IMR-90 (cell line): ENCODE results near the gene TRAF4.

ENCODE experiments used
- CHD1 ChIP-seq: IDR thresholded peaks from 2 replicates; pipeline ENCODE4 v1.6.1; 2012; ENCODE audit warnings: low read depth, low read length, improper control_type of control experiment
- MXI1 ChIP-seq: IDR thresholded peaks from 2 replicates; pipeline ENCODE4 v1.6.1; 2012; ENCODE audit warnings: low read depth, mild to moderate bottlenecking, low read length, moderate library complexity, borderline replicate concordance
- NFE2L2 ChIP-seq: fragments of 150-350 bp; IDR thresholded peaks from 2 replicates; pipeline ENCODE4 v1.6.1; 2016; ENCODE audit warnings: low read depth, mild to moderate bottlenecking, low read length
- POLR2A ChIP-seq: IDR thresholded peaks from 2 replicates; pipeline ENCODE4 v1.6.1; 2012; ENCODE audit warnings: mild to moderate bottlenecking, low read depth, low read length
- RAD21 ChIP-seq: IDR thresholded peaks from 2 replicates; pipeline ENCODE4 v1.6.1; 2012; ENCODE audit warnings: low read length, improper control_type of control experiment
- SMC3 ChIP-seq: fragments of 150-350 bp; IDR thresholded peaks from 2 replicates; pipeline ENCODE4 v1.6.1; 2016; ENCODE audit warnings: low read depth, mild to moderate bottlenecking, antibody characterized with exemption, low read length, moderate library complexity
- TF ChIP-seq, protein P1 (sequence below): conservative IDR thresholded peaks from 2 replicates; pipeline ENCODE4 v1.5.1; 2012; ENCODE audit warnings: mild to moderate bottlenecking, low read depth, low read length, improper control_type of control experiment

DNA sequence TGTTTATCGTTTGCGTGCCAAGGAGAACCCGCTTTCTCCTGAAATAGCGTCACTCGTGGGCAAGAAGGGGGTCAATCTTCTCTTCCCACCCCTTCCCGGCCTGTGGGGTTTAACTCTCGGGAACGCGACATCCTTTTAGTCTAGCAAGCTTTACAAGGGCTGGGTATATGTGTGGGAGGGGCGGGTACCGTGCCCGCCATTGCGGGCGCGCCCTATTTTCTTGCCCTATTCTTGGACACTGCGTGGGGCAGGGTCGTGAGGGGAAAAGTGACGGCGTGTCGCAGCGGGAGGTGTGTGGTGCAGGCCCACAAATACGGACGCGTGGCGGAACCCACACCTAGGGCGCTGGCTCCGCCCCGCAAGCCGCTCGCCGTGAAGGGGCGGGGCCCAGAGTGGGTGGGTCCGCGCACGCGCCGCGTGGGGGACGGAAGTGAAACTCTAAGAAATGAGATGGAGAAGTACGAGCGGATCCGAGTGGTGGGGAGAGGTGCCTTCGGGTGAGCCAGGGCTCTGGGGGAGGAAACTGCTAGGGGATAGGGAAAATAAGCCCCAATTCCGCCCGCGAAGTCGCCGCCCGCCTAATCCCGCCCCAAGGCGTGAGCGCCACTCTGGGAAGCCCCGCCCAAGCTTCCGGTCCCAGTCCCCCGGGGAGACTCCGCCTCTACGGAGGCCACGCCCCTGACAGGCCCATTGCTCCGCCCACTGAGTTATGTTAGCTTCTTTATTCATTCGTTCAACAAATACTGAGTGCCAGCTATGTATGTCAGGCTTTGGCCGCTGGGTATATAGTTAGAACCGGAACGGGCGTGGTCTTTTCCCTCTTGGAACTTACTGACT is 15.2 kb upstream of the TRAF4 start, which contains the start of gene NEK8:
- TF ChIP-seq, protein P1, sequence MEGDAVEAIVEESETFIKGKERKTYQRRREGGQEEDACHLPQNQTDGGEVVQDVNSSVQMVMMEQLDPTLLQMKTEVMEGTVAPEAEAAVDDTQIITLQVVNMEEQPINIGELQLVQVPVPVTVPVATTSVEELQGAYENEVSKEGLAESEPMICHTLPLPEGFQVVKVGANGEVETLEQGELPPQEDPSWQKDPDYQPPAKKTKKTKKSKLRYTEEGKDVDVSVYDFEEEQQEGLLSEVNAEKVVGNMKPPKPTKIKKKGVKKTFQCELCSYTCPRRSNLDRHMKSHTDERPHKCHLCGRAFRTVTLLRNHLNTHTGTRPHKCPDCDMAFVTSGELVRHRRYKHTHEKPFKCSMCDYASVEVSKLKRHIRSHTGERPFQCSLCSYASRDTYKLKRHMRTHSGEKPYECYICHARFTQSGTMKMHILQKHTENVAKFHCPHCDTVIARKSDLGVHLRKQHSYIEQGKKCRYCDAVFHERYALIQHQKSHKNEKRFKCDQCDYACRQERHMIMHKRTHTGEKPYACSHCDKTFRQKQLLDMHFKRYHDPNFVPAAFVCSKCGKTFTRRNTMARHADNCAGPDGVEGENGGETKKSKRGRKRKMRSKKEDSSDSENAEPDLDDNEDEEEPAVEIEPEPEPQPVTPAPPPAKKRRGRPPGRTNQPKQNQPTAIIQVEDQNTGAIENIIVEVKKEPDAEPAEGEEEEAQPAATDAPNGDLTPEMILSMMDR, result no peak
- TF ChIP-seq NFE2L2 (no peak), SMC3 (no peak), POLR2A (peak; percentile 70), RAD21 (no peak), CHD1 (no peak), MXI1 (0 out of 2 replicates have a peak, but pooled peaks have one; percentile 67)
